MM.1S (cell line): ENCODE results near the gene FBXO45.

Source experiments
- CTCF ChIP-seq: fragments of 300-600 bp; sonication (generic); IDR thresholded peaks from 2 replicates; pipeline ENCODE4 v1.5.1; 2016; ENCODE audit warnings: antibody characterized with exemption, low read length, mixed read lengths
- EZH2phosphoT487 ChIP-seq: fragments of 300-600 bp; sonication (generic); IDR thresholded peaks from 2 replicates; pipeline ENCODE4 v1.6.1; 2018; ENCODE audit warnings: antibody characterized with exemption, low read length

- no peak for TF ChIP-seq EZH2phosphoT487
- no peak for TF ChIP-seq CTCF
These were observed 14.9 kb upstream of the FBXO45 start for GRCh38 chr3:196553551-196553950.
